OCI-LY3 (cell line): ENCODE measurements around the gene CRTAP.

Experiments used
- H2AFZ ChIP-seq: fragments of 200-600, 300-600 bp; shearing (Covaris generic); 2 replicates; pipeline ENCODE4 v1.6.0; 2014; ENCODE audit warnings: antibody characterized with exemption, low read depth, low read length
- H3K27ac ChIP-seq: fragments of 200-600, 300-600 bp; sonication (generic); 2 replicates; pipeline ENCODE4 v1.5.1; 2014; ENCODE audit warnings: mild to moderate bottlenecking, low read length, moderate library complexity, mixed read lengths
- H3K27me3 ChIP-seq: fragments of 200-600, 300-600 bp; sonication (generic); 2 replicates; pipeline ENCODE4 v1.6.1; 2014; ENCODE audit warnings: low read depth, low read length, mixed read lengths
- H3K36me3 ChIP-seq: fragments of 200-600, 300-600 bp; sonication (generic); replicated peaks from 2 replicates; pipeline ENCODE3; 2014; ENCODE audit warnings: low read depth, low read length, mixed read lengths
- H3K4me1 ChIP-seq: fragments of 300-600, 200-600 bp; sonication (generic); 2 replicates; pipeline ENCODE4 v1.6.1; 2014; ENCODE audit warnings: low read length, mixed read lengths
- H3K4me2 ChIP-seq: fragments of 200-600, 300-600 bp; sonication (generic); 2 replicates; pipeline ENCODE4 v1.6.1; 2014; ENCODE audit warnings: low read length, mixed read lengths
- H3K4me3 ChIP-seq: fragments of 300-600, 200-600 bp; sonication (generic); 2 replicates; pipeline ENCODE4 v1.5.1; 2014; ENCODE audit warnings: antibody characterized with exemption, mild to moderate bottlenecking, low read length, moderate library complexity
- H3K79me2 ChIP-seq: fragments of 300-600, 200-600 bp; shearing (Covaris generic); 2 replicates; pipeline ENCODE4 v1.6.1; 2014; ENCODE audit warnings: mild to moderate bottlenecking, low read length, mixed read lengths
- H3K9ac ChIP-seq: fragments of 300-600, 200-600 bp; shearing (Covaris generic); 2 replicates; pipeline ENCODE4 v1.6.0; 2014; ENCODE audit warnings: mild to moderate bottlenecking, low read length, moderate library complexity
- H3K9me3 ChIP-seq: fragments of 200-600, 300-600 bp; shearing (Covaris generic); 2 replicates; pipeline ENCODE4 v1.6.1; 2014; ENCODE audit warnings: low read length, mixed read lengths; ENCODE audit not compliant: insufficient read depth
- H4K20me1 ChIP-seq: fragments of 200-600, 300-600 bp; sonication (generic); 2 replicates; pipeline ENCODE4 v1.6.1; 2016; ENCODE audit warnings: low read length, mixed read lengths; ENCODE audit not compliant: insufficient read depth
- CTCF ChIP-seq: fragments of 200-600, 300-600 bp; sonication (generic); IDR thresholded peaks from 2 replicates; pipeline ENCODE4 v1.5.1; 2014; ENCODE audit warnings: antibody characterized with exemption, low read length, low read depth
- EZH2phosphoT487 ChIP-seq: fragments of 200-600 bp; shearing (Covaris generic); IDR thresholded peaks from 2 replicates; pipeline ENCODE4 v1.6.1; 2018; ENCODE audit warnings: antibody characterized with exemption, mixed run types, low read depth

CRTAP gene

GRCh38 chr3:33167284-33167683 lies 53.5 kb downstream of the CRTAP start:
- no peaks in the 10 kb centered on the region for H3K4me1 ChIP-seq
- H3K36me3 ChIP-seq = no peaks in the 10 kb centered on the region
- no peaks in the 10 kb centered on the region for H3K9me3 ChIP-seq
- 0 out of 2 replicates have a peak overlapping the region, but pooled peaks have one; percentile 32 for H2AFZ ChIP-seq
- TF ChIP-seq EZH2phosphoT487 (no peak), CTCF (no peak)
- peaks cover 3% of the 10 kb centered on the region; the same call in 1 of the 2 replicates for H3K27me3 ChIP-seq
- no peak overlapping the region for H3K9ac ChIP-seq
- no peaks in the 10 kb centered on the region for H3K79me2 ChIP-seq
- no peak overlapping the region for H3K27ac ChIP-seq
- H3K4me2 ChIP-seq = no peak overlapping the region
- no peaks in the 10 kb centered on the region for H4K20me1 ChIP-seq
- no peak overlapping the region for H3K4me3 ChIP-seq

- Histone ChIP-seq H3K79me2 (no peaks in the 10 kb centered on the region), H3K36me3 (no peaks in the 10 kb centered on the region), H3K4me2 (no peak overlapping the region), H3K4me1 (no peaks in the 10 kb centered on the region), H4K20me1 (no peaks in the 10 kb centered on the region), H3K9me3 (no peaks in the 10 kb centered on the region), H3K9ac (no peak overlapping the region), H3K4me3 (no peak overlapping the region), H3K27me3 (no peaks in the 10 kb centered on the region), H2AFZ (peak overlapping the region; percentile 32; the same call in 1 of the 2 replicates), H3K27ac (no peak overlapping the region)
- TF ChIP-seq CTCF (no peak), EZH2phosphoT487 (no peak)
Measured at GRCh38 chr3:33167716-33168336, 54.0 kb downstream of the CRTAP start.

GRCh38 chr3:33170531-33170930 lies 56.7 kb downstream of the CRTAP start:
- Histone ChIP-seq H4K20me1 (no peaks in the 10 kb centered on the region), H3K9me3 (no peaks in the 10 kb centered on the region), H3K4me1 (no peaks in the 10 kb centered on the region), H3K4me3 (no peak overlapping the region), H3K9ac (no peak overlapping the region), H2AFZ (no peak overlapping the region), H3K4me2 (no peak overlapping the region), H3K27ac (no peak overlapping the region), H3K36me3 (no peaks in the 10 kb centered on the region), H3K27me3 (no peaks in the 10 kb centered on the region), H3K79me2 (no peaks in the 10 kb centered on the region)
- TF ChIP-seq CTCF (no peak), EZH2phosphoT487 (no peak)

GRCh38 chr3:33171580-33171979 lies 57.8 kb downstream of the CRTAP start:
- TF ChIP-seq EZH2phosphoT487 = no peak
- TF ChIP-seq CTCF = no peak
- Histone ChIP-seq H3K9me3 (no peaks in the 10 kb centered on the region), H3K9ac (no peak overlapping the region), H3K27ac (no peak overlapping the region), H3K4me3 (no peak overlapping the region), H3K27me3 (no peaks in the 10 kb centered on the region), H3K4me1 (no peaks in the 10 kb centered on the region), H2AFZ (peak overlapping the region; percentile 71), H3K79me2 (no peaks in the 10 kb centered on the region), H3K4me2 (no peak overlapping the region), H4K20me1 (no peaks in the 10 kb centered on the region), H3K36me3 (no peaks in the 10 kb centered on the region)
